NCI-H2227 (cell line): Measurements from ENCODE around the gene BAG2.

Source experiments
- DNase-seq: peaks from one replicate; lab custom pipeline; 2025; ENCODE audit not compliant: unreplicated experiment; lab: John Stamatoyannopoulos, UW

The BAG2 gene

DNA sequence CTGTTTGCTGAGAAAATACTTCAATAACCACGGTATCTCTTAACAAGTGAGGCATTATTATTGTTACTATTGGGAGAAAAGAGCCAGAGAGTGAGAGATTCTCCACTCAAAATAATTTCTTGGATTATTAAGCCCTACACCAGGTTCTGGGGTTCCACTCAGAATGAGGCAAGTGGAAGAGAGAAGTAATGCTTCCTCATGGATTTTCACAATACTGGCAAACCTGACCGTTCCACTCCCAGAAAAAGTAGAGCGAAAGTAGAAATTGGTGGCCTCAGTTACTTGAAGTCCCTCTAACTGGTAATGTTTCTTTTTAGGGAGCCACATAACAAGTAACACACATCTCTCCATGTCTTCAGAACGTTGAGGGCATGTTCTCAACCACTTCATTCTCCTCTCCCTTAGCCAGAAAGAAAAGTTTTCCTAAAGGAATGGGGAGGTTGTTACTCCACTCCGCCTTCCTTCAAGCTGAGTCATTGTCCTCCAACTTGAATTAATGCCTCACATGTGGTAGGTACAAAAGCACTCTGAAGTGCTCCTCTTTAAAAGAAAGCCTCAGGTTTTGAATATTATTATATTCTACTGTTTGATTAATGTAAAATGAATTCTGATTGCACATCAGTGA, 1.9 kb downstream of the BAG2 start:
- DNase-seq, result no peak

DNA sequence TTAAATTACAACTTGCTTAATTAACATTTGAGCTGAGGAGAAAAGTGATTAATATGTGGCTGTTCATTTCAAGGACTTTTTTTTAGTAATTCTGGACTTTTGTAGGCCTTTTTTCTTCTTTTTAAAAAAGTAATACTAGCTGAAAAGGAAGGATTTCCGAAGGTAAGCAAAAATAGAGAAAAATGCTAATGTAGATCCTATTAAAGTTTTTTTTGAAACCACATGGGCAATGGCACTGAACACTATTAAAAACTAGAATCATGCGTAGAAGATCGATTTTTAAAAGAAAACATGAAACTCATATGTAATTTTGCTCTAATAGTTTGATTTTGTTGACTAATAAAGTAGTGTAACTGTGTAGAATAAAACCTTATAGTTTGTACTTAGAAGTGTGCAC, 2.4 kb downstream of the BAG2 start:
- no peak for DNase-seq

DNA sequence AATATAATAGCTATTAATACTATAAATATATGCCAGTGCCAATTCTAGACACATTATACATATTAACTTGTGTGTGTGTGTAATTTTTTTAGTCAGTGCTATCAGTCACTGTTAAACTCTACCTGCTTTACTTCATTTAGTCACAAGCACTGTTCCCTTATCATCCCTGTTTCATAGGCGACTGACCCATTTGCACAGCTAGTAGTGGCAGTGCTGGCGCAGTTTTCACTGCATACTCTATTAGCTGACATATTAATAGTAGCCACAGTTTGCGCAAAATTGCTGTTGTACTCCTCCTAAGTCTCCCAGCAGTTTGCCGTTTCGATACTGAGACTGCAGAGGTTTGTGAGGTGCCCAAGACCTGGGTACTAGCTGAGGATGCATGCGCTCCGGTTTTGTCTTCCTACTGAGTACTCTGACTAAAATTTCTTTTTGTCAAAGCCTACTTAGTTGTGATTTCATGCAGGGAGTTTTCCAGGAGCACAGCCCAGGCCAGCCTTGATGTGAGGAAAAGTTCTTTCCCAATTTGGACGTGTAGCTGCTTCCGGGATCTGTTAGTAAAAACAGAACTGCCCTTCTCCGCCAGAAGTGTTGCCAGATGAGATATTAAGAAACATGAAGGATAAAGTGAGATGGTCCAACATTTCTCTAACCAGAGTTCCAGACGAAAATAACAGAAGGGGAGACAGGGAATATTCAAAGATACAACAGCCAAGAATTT, 5.6 kb downstream of the BAG2 start:
- no peak for DNase-seq

DNA sequence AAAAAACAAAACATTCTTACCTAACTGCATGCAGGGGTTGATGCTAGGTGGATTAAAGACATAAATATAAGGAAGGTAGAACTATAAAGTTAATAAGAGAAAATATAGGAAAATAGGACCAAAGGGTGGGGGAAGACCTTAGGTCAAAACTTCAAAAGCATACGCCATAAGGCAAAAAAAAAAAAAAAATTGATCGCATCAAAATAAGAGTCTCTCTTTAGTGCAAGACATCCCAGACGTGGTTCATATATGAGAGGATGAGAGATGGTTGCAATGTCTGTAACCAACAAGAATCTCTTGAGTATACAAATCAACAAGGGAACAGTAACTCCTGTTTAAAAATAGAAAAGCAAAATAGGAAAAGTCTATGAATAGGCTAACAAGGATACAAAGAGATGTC, 8.5 kb downstream of the BAG2 start:
- no peak for DNase-seq

DNA sequence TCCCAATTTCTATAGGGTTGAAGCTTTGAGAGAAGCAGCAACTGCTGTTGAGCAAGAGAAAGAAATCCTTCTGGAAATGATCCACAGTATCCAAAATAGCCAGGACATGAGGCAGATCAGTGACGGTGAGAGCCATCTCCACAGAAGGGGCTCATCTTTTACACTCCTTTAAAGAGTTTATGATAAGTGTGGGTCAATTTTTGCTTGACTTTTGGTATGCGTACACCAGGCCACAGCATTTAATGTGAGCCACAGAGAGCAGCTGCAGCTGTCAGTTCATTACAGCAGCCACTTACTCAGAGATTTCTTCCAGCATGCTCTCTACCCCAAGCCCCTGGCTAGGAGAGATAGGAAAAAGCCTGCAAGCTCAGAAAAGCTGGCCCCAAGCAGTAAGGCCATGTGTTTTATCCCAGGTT, 9.9 kb downstream of the BAG2 start:
- DNase-seq, result no peak

DNA sequence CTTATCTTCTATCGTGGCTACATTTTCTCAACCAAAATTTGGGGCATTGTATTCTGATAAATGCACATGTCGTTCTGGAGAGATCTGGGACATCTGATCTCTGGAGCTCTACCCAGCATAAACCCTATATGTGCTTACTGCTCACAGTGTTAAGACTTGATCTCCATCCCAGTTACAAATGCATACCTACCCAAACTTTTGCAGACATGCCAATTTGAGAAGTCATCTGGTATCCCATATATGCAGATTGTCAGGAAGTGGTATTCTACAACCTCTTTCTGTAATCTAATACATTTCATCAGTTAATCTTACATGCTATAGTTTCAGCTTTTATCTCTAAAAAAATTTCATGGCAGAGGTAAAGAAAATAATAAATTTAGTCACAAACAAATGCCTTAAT, 11.2 kb downstream of the BAG2 start:
- DNase-seq, result no peak

DNA sequence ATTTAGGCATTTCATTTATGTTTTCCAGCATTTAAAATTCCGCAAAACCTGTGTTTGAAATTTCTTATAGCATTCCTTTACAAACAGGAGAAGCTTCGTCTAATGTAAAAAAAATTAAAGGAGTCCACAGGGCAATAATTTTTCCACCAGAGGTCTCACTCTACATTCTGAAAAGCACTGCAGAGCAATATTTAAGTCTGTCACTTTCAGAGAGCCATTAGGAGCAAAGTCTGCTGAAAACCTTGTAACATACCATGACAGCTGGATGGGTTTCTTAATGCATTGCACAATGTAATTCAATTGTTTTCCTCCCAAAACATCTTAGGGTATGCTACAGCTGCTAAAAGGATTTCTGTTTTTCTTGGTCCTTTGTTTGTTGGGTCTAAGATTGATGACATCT, 18.0 kb downstream of the BAG2 start:
- DNase-seq, result no peak

DNA sequence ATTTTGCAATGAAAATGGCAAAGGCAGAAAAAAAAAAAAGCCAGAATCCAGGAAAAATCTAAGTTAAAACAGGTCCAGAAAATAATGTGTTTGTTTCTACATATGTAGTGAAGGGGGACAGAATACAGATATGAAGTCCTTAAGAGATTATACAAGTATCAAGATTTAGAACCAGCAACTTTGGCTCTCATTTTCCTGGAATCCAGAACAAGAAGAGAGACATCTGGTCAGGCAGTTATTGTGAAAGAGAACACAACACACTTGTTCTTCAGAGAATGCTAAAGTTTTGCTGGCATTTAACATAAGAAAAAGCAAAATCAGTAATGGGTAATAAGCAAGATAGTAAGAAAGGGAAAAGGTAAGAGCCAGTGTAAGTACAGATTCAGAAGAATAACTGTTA, 21.1 kb downstream of the BAG2 start:
- no peak for DNase-seq

DNA sequence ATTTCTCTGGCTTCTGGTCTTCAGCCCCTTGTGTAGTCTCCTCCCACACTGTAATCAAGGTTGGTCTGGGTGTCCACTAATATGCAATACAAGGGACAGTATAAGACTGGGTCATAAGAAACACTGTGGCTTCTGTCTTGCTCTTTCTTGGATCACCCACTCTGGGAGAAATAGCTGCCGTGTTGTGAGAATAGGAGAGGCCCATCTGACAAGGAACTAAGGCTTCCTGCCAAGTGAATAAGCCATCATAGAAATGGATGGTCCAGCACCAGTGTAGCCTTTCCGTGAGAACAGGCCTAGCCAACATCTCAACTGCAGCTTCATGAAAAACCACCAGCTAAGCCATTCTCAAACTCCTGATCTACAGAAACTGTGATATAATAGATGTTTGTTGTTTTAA, 23.3 kb downstream of the BAG2 start:
- no peak for DNase-seq

DNA sequence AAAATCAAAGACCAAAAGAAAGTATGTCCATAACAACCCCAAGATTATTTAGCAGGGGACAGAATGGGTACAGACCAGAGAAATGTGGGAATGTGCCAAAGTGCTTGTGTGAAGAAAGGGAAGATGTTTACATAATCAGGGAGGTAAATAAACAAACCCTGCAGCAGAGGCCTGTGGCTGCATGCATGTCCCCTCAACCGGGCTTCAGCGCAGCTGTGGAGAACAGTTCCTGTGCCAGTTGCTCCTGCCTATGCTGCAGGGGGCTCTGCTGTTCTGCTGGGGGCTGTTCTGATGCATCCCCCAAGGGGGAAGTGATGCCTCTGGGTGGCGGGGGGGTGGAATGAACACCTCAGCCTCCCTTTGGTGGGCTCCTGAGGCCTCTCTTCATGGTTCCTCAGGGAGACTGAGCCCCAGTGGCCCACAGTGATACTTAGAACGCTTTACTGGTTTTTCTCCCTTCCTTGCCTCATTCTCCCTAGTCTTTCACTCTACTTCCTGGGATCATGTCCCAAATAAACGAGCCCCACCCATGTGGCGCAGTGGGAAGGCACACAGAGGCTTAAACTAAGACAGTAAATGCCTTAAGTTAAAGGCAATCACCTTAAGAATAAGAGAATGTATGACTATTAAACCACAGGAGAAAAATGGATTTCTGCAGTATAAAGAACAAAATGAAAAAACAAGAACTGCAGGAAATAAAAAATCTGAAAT, 27.0 kb downstream of the BAG2 start:
- DNase-seq, result no peak

DNA sequence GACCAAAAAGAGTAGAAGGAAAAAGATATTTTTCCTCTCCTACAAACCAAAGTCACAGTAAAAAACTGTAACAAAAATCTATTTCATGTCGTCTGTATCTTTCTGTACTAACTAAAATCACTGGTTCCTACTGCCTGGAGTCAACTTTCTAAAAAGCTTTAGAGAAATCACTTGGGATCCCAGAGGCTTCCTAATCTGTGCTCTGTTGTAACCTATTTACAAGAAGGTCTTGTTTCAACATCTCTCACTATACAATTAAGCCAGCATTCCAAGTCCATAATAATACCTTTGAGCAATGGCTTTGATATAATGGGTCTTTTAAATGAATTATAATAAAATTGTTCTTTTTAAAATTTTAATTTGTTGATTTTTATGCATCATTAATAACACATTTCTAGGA, 29.6 kb downstream of the BAG2 start:
- DNase-seq, result no peak

DNA sequence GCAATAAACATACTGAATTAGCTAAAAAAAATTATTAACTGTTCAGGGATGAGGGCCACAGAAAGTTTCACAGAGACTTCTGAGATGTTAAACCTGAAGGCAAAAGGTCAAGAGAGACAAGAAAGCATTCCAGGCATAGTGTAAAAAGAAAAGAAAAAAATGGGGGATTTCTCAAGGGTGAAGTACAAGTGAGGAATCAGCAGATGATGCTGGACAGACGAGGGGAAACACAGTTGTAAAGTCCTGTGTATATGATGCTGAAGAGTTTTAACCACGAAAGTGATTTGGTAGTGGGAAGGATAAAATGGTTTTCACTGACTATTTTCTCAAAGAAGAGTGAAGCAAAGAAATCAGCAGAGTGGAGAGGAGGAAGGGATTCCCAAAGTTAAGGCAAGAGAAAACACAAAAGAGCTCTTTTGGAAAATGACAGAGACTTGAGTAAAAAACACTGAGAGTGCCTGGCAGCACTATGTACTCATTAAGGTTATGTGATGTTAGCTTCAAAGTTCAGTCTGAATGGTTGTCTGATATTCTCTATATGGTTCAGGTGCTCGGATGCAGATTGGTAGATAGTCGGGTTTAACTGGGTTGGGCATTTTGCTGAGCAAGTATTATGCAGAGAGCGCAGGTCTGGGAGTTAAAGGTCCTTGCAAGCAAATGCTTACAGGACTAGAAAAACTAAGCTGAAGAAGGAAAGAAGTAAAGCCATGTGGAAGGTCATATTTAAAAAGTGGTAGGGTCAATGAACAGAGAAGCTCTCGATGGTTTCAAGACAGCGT, 33.6 kb downstream of the BAG2 start:
- DNase-seq, result no peak

DNA sequence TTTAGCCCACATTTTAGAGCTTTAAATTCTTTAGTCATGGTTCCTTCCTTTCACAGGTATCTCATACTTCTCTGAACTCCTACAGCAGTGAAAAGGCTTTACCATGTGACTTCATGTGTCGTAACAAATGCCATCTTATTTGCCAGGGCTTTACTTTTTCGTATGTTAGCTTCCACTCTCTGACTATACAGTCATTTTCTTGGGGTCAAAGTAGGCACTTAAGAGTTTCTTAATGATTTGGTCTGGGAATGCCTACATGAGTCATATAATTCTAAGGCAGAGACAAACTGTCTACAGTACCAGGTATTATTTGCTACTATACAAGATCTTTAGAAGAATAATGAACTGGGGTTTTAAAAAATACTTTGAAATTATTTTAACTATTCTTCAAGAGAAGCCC, 35.0 kb downstream of the BAG2 start:
- DNase-seq, result no peak

DNA sequence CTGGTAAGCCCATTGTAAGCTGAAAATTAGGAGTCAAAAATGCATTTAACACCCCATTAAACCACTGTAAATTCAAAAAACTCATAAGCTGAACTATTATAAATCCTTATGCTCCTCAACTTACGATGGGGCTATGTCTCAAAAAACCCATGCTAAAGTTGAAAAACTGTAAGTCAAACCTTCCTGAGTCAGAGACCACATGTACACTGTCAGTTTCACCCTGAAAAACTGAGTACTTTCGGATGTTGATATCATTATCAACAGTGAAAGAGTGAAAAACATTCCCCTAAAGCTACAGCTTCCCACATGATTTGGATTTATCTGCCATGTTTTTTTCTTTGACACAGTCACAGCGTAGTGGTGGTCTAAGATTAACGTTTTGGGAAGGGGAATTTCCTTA, 35.7 kb downstream of the BAG2 start:
- DNase-seq, result no peak

DNA sequence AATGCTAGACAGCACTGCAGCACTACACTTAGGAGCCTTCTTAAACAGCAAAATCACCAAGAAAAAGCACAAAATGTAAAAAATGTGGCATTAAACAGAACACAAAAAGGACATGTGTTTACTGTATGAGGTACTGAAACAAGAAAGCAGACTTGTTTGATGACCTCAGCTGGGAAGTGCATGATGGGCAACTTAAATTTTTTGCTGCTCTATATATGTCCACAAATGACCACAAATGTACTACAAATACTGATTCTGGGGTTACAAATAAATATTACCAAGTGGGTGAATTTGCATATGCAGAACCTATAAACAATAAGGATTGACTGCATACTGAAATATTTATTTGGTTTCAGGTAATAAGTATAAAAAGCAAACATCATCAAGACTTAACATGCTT, 36.9 kb downstream of the BAG2 start:
- DNase-seq, result no peak

DNA sequence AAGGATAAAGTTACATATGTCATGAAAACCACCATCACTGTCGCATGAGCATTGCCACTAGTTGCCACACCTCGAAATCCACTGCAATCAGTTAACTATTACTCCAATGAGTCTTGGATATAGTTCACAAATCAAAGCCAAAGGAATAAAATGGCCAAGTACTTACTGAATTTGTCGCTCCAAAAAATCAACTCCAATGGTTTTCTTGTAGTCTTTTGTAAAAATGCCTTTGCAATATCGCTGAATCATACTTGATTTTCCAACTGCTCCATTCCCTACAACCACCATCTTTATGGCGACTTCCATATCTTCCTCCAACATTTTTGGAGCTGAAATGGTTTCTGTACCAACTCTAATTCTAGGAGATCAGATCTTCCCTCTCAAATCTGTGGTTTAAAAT, 37.9 kb downstream of the BAG2 start:
- DNase-seq, result no peak

DNA sequence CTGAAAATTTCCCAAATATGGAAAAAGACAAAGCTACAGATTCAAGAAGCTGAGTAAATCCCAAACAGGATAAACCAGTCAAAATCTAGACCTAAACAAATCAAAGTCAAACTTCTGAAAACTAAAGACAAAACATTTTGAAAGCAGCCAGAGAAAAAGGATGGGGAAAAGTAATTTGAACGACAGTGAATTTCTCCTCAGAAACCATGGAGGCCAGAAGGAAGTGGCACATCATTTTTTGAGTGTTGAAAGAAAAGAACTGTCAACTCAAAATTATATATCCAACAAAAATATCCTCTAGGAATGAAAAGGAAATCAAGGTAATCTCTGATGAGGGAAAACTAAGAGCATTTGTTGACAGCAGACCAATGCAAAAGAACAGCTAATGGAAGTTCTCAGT, 43.1 kb downstream of the BAG2 start:
- no peak for DNase-seq

DNA sequence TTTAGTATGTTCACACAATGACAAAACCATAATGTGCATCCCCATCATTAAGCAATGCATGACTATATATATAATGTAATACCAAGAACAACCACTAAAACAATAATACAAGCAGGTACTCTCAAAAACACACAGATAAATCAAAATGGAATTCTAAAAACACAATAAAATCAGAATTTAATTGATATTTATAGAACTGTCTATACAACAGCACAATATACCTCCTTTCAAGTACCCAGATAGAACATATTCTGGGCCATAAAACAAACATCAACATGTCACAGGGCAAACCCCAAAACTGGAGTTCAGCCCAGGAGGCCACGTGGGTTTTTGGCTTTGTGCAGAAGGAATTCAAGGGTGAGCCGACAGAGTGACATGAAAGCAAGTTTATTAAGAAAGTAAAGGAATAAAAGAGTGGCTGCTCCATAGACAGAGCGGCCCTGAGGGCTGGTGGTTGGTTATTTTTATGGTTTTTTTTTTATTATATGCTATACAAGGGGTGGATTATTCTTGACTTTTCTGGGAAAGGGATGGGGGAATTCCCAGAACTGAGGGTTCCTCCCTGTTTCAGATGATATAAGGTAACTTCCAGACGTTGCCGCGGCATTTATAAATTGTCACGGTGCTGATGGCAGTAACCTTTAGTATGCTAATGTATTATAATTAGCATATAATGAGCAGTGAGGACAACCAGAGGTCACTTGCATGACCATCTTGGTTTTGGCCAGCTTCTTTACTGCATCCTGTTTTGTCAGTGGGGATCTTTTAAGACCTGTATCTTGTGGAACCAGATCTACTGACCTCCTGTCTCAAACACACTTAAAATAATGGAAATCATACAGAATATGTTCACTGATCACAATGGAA, 44.3 kb downstream of the BAG2 start:
- no peak for DNase-seq

DNA sequence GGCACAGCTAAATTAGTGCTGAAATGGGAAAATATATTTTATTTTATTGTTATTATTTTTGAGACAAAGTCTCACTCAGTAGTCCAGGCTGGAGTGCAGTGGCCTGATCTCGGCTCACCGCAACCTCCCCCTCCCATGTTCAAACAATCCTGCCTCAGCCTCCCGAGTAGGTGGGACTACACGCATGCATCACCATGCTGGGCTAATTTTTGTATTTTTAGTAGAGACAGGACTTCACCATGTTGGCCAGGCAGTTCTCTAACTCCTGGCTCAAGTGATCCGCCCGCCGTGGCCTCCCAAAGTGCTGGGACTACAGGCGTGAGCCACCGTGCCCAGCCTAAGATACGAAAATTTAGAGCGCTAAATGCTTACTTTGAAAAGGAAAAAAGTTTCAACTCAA, 45.1 kb downstream of the BAG2 start:
- DNase-seq, result no peak

DNA sequence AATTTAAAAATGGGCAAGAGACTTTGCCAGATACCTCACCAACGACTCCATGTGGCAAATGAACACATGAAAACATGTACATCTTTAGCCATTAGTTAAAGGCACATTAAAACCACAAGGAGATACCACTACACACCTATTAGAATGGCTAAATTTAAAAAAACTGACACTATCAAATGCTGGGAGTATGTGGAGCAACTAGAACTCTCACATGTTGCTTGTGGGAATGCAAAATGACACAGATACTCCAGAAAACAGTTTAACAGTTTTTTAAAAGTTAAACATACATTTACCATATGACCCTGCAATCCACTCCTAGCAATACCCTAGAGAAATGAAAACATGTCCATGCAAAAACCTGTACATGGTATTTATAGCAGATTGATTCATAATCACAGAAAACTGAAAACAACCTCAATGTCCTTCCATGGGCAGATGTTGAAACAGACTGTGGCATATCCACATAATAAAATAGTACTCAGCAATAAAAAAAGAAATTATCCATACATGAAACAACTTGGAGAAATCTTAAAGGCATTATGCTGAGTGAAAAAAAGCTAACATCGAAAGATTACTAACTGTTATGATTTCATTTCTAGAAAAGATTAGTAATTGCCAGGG, 48.1 kb downstream of the BAG2 start:
- DNase-seq, result no peak
